Measurements from ENCODE around the gene YKT6.
"Not testable (repeated sequence)": the region's sequence is repeated elsewhere in the genome, so short reads cannot be mapped to it uniquely, and the experiment has no call there.

The YKT6 gene

GRCh38 chr7:44172352-44172751, 28.4 kb upstream of the YKT6 start:
- DNase-seq (ENCODE audit: low read depth in 2 of 2): no peak

DNA sequence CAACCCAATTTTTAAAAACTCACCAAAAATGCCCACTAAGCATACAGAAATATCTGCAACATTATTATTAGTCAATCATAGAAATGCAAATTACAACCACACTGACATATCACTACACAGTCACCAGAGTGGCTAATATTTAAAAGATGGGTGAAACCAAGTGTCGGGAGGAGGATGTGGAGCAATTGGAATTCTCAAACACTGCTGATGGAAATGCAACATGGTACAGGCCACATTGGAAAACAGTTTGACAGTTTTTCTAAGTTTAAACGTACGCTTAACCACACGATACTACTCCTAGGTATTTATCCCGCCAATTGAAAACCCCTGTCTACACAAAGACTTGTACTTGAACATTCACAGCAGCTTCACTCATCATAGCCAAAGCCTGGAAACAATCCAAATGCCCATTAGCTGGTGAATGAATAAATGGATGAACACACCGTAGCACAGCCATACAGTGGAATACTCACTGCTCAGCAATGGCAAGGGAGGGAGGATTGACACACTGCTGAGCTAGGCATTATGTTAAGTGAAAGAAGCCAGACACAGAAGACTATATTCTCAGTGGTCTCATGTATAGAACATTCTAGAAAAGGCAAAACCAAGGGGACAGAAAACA, 27.9 kb upstream of the YKT6 start:
- no peak for DNase-seq (ENCODE audit: low read depth in 2 of 2)

GRCh38 chr7:44173911-44174693, 26.7 kb upstream of the YKT6 start:
- no peak for DNase-seq (ENCODE audit: low read depth in 2 of 2)

GRCh38 chr7:44174694-44174948, 26.2 kb upstream of the YKT6 start:
- not testable (repeated sequence) for DNase-seq (ENCODE audit: low read depth in 2 of 2)

DNA sequence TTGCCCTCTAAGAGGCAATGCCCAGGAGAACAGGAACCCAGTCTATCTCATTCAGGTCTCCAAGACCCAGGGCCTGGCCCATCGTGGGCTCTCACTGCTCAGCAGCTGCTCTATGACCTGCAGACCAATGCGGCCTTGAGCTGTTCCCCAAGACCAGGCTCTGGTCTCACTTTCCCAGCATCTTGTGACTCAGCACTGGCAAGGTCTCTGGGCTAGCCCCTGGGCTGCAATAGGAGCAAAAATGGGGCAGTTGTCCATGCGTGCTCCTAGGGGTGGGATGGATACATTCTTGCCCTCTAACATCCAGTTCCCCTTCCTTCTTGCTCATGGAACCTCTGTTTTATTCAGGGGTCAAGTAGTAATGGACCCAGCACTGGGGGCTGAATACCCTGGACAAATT, 25.0 kb upstream of the YKT6 start:
- no peak for DNase-seq (ENCODE audit: low read depth in 2 of 2)

- DNase-seq (ENCODE audit: low read depth in 2 of 2): no peak
Observed at GRCh38 chr7:44176486-44176885, 24.3 kb upstream of the YKT6 start.

DNA sequence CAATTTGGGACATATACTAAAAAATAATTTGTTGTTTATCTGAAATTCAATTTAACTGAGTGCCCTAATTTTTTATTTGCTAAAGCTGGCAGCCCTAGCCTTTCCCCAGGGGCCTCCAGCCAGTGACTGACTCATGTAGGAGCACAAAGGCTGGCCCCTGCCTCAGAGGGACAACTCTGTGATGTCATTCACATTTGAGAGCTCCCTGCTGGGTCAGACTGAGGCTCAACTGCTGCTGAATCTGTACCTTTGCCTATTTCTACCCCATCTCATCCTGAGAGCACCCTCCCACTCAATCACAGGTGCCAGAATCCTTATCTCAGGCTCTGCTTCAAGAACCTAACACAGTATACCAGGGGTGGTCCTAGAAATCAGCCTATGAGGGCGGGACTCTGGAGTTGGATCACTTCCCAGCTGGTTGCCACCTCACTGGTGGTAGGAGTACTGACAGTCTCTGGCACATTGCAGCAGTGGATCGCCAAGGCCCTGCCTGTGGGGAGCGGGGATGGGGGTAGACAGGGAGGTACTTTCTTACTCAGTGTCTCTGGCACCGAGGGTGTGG, 23.1 kb upstream of the YKT6 start:
- DNase-seq (ENCODE audit: low read depth in 2 of 2): no peak

DNA sequence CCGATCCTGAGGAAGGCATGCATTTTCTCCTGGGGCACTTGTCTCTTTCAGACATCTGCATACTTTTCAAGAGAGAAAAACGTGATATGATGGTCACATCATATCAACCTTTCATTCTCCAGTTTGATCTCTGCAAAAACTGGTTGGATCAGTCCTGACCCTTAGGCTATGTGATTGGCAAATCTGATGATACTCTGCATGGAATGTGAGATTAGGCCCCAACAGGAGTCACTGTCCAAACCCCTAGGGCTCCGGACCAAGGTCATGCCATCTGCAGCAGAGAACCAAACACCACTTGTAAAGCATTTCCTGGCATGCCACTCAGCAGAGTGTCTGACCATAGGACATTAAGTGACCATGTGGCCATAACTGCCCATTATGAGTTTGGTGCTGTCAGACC, 20.1 kb upstream of the YKT6 start:
- DNase-seq (ENCODE audit: low read depth in 2 of 2): no peak

- no peak for DNase-seq (ENCODE audit: low read depth in 2 of 2)
Observed at GRCh38 chr7:44182827-44183226, 18.0 kb upstream of the YKT6 start.

- no peak for DNase-seq (ENCODE audit: low read depth in 2 of 2)
Observed at GRCh38 chr7:44183386-44183785, 17.4 kb upstream of the YKT6 start.

DNA sequence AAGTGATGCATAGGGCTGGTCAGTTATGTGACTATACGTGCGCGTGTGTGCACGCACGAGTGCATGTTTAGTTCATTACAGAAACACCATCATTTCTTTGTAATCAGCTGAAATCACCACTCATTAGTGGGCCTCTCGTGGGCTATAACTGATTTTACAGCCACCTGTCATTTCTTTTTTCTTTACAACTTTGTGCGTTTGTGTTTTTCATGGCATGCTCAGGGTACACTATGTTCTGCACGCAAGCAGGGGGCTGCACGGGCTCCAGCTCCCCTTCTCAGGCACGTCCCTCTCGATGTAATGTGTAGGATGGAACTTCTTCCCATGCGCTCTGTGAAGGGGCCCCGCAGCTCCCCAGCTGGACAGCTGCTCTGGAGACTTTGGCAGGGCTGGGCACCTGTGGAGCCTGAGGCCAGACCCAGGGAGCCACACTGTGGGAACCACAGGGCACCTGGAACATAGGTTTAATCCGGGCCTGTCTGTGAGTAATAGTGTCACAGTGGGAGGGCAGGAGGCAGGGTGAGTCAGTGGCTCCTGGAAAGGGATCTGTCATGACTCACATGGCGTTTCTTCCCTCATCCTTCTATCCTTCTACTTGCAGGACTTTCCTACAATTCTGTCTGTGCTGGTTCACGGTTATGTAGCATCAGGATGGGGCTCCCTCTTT, 16.4 kb upstream of the YKT6 start:
- no peak for DNase-seq (ENCODE audit: low read depth in 2 of 2)

DNA sequence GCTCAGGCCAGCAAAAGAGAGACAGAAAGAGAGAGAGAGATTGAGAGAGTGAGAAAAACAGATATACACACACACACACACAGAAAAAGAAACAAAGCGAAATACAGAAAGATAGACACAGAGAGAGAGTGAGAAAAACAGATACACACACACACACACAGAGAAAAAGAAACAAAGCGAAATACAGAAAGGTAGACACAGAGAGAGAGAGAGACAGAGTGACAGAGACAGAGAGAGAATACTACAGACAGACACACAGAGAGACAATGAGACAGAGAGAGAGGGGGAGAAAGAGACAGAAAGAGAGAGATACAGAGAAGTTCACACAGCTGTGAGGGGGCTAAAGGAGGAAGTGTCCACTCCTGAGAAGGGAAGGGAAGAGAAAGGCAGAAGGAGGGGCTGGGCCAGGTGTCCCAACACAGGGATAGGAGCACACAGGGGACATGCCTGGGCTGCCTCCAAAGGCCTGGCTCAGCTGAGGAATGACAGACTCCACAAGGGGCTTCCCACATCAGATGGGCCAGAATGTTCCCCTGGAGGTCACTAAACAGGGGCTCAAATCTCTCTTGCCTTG, 15.8 kb upstream of the YKT6 start:
- DNase-seq (ENCODE audit: low read depth in 2 of 2): no peak

DNA sequence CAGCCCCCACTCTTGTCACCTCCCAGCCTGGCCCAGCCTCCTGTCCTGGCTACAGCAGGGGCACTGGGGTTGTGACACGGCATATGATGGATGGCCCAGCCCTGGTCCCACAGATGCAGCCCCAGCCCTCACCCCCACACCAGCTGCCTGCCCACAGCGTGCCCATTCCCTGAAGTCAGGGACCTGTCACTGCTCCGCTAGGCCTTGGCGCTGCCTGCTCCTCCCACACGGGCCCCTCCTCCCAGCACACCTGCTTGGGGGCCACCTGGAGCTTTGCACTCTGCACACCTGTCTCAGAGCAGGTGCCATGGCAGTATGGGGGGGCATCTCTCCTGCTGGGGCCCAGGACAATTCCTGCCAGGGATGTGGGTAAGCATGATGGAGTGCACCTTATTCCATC, 15.0 kb upstream of the YKT6 start:
- no peak for DNase-seq (ENCODE audit: low read depth in 2 of 2)

DNA sequence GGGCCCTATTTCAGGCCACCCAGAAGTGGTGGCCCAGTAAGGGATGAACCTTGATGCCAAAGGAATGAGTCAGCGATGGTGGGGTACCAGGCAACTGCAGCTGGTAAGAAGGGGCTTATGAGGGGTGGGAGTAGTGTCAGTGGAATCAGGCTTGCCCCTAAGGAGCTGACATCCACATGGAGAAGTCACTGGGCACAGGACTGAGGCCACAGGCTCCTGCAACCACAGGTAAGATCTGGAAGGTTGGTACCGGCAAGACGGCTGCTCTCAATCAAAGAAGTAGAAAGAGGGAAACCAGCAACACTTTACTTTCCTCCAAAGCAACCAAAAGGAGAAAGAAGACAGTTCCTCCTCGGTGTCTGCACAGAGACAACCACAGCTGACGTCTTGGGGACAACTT, 14.0 kb upstream of the YKT6 start:
- DNase-seq (ENCODE audit: low read depth in 2 of 2): no peak

GRCh38 chr7:44187636-44188416, 13.0 kb upstream of the YKT6 start:
- no peak for DNase-seq (ENCODE audit: low read depth in 2 of 2)

DNA sequence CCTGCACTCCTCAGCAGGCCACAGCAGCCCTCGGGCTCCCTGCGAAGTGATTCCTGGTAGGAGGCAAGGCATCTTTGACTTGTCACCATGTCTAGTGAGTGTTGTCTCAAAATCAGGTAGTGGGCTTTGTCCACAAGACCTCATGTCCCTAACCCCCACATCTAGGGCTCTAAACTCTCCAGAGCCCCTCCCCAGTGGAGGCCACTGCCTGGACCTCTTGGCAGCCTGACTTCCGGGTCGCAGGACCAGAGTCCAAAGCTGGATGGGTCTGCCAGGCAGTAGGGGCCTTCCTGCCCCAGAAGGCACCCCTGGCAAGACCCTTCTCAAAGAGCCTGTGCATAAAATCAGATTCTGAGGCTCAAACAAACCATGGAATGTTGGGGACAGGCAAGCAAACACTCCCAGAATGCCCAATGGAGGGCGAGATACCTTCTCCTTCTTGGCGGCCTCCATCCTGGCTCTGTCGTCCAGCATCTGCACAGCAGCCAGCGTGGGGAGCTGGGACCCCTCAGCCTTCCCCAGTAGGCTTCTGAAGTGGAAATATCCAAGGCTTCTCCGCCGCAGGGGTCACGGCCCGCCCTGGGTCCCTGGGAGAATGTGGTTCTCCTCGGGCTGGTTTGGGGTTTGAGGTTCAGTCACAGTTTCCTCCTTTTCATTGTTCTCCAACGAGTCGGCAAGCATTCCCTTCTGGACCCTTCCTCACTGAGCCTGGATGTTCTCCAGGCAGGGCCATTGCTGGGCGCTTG, 12.1 kb upstream of the YKT6 start:
- no peak for DNase-seq (ENCODE audit: low read depth in 2 of 2)

DNA sequence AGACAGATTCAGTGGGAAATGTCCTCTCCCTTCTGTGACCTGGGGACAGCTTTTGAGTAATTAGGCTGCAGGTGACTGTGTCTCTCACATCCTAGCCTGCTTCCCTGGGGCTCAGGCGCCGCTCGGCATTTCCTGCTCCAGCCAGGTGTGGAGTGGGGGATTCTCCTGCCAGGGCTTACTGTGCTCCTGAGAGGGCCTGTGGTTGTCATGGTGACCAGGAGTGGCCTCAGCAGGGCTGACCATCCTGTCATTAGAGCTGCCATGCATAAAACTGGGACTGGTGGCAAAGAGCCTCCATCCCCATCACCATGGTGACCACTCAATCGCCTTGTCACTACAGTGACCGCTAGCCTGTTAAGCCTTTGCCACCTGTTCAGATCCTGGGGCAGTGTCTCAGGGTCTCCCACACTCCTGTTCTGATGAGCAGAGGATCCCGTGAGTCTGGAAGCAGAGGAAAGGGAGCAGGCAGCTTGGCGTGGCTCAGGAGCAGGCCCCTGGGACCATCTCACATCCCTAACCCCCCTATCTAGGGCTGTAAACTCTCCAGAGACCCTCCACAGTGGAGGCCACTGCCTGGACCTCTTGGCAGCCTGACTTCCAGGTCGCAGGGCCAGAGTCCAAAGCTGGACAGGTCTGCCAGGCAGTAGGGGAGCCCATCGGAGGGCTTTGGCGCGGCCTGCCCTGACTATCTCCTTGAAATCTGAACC, 11.3 kb upstream of the YKT6 start, which contains the start of gene GCK:
Gene GCK, minus strand, starts transcription at position 154 of the 707 bp plus-strand sequence. CDS start 486 bp downstream, outside the sequence.
- no peak for DNase-seq (ENCODE audit: low read depth in 2 of 2)

DNA sequence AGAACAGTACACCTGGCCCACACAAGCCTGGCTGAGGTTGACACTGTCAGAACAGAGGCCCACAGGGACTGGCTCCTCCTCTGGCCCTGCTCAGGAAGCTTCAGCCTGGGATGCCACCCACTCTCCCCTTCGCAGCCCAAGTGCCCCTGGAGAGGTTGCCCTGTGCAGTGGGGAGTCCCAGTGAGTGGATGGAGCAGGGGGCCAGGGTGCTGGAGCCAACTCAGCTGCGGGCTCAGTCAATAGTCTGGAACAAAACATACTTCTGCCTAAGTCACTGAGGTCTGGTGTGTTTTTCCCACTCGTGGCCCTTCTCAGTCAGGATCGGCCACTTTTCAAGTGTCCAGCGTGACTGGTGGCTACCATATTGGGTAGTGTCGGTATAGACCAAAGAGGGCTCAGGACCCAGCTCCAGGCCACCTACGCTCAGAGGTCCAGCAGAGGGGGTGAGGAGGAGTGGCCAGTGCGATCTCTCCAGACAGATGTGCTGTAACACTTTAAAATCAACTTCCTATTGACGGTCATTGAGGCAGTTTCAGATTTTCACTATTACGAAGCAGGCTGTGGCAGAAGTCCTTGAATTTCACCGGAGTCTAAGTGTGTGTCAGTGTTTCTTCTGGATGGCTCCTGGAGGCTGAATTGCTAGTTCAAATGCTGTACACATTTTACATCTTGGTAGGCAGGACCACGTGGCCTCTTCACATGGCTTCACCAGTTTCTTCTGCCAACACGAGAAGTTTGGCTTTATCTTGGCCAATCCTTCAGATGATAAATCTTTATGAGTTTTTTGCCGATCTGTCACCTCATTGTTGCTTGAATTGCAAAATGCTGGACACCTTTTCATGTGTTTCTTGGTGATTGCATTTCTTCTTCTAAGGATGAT, 10.5 kb upstream of the YKT6 start:
- no peak for DNase-seq (ENCODE audit: low read depth in 2 of 2)

GRCh38 chr7:44191171-44191570, 9.6 kb upstream of the YKT6 start:
- no peak for DNase-seq (ENCODE audit: low read depth in 2 of 2)

Data from stimulated activated CD4-positive, alpha-beta T cell treated with anti-CD3 and anti-CD28 coated beads, Interleukin-15, amount 100 ng/mL, for 48 hours (primary cell).